ENCODE results near the gene ATP8B4. TPM values are rescaled to one million over a fixed set of nuclear protein-coding genes. Genes with fewer than 3 reads are reported as not detected.

ATP8B4 gene
- polyA plus RNA-seq, 3 donors: 6.1 to 9.6 (median 6.8) TPM

DNA sequence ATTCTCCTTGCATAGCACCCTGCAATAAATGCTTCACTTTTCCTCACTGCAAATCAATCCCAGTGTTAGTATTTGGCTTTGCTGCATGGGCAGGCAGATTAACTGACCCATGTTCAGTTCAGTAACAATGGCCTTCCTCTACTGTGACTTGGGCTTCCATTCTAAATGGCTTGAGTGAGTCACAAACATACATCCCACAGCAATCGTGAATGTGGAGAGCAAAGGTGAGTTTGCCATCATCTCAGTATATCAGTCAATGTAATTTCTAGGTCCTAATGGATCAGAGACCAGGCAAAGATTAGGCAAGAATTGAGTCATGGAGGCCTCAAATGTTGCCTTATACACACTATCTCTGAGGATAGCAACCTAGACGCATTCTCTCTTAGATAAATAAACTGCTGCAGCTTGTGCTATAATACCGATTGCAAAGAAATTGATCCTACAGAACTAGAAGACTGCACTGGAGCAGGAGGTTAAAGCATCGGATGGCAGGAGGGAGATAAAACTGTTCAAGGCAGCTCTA lies 8.3 kb upstream of the ATP8B4 start:
- H3K4me1 Mint-ChIP-seq: peaks cover 35% of the 10 kb centered on the region
- Histone ChIP-seq H3K4me3 (replicated peaks in 1 of 3; ENCODE audit: low read depth in 2 of 3, low read length in 3 of 3) (no peak overlapping the region), H3K27ac (ENCODE audit: low read depth in 1 of 2, low read length in 2 of 2) (no peak overlapping the region), H3K27me3 (ENCODE audit: control insufficient read depth in 2 of 2, insufficient read depth in 2 of 2, low read length in 2 of 2) (no peaks in the 10 kb centered on the region), H3K9me3 (replicated peaks in 1 of 2; ENCODE audit: control insufficient read depth in 1 of 2, insufficient read depth in 1 of 2, low read length in 2 of 2) (no peaks in the 10 kb centered on the region), H4K20me1 (ENCODE audit: insufficient read depth, low read length) (no peaks in the 10 kb centered on the region), H3K36me3 (replicated peaks in 1 of 2; ENCODE audit: control insufficient read depth in 1 of 2, insufficient read depth in 2 of 2, low read length in 2 of 2) (no peaks in the 10 kb centered on the region), H3K4me1 (ENCODE audit: control insufficient read depth in 1 of 2, insufficient read depth in 2 of 2, low read length in 2 of 2) (peaks cover 12 to 25% of the 10 kb centered on the region in 2 donors), H3K9ac (ENCODE audit: insufficient read depth, low read length, poor library complexity, severe bottlenecking) (no peak overlapping the region), H3K79me2 (ENCODE audit: insufficient read depth, low read length) (no peaks in the 10 kb centered on the region), H2AFZ (ENCODE audit: insufficient read depth, low read depth, low read length, poor library complexity, severe bottlenecking) (peak overlapping the region; percentile 2), H3K4me2 (replicated peaks; ENCODE audit: extremely low read depth, low read length, poor library complexity, severe bottlenecking) (no peak overlapping the region)
- intact Hi-C loops (cut with micrococcal nuclease): no loop called here
- TF ChIP-seq, protein P1, sequence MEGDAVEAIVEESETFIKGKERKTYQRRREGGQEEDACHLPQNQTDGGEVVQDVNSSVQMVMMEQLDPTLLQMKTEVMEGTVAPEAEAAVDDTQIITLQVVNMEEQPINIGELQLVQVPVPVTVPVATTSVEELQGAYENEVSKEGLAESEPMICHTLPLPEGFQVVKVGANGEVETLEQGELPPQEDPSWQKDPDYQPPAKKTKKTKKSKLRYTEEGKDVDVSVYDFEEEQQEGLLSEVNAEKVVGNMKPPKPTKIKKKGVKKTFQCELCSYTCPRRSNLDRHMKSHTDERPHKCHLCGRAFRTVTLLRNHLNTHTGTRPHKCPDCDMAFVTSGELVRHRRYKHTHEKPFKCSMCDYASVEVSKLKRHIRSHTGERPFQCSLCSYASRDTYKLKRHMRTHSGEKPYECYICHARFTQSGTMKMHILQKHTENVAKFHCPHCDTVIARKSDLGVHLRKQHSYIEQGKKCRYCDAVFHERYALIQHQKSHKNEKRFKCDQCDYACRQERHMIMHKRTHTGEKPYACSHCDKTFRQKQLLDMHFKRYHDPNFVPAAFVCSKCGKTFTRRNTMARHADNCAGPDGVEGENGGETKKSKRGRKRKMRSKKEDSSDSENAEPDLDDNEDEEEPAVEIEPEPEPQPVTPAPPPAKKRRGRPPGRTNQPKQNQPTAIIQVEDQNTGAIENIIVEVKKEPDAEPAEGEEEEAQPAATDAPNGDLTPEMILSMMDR (IDR thresholded peaks at IDR 0.05): no peak
- H3K4me3 Mint-ChIP-seq: no peak overlapping the region
- H3K9me3 Mint-ChIP-seq: peaks cover 5 to 9% (median 8%) of the 10 kb centered on the region in 7 donors
- H3K27ac Mint-ChIP-seq: peak overlapping the region in 1 of 7 donors; percentile 16
- no peak for DNase-seq
- no CpG with 5 or more reads among the region's 4 CpGs for WGBS (ENCODE audit: insufficient coverage)
- peaks cover 5 to 7% of the 10 kb centered on the region in 2 donors for H3K36me3 Mint-ChIP-seq
- H3K27me3 Mint-ChIP-seq (ENCODE audit: low read depth in 3 of 3): peaks cover 0 to 2% (median 2%) of the 10 kb centered on the region in 3 donors

DNA sequence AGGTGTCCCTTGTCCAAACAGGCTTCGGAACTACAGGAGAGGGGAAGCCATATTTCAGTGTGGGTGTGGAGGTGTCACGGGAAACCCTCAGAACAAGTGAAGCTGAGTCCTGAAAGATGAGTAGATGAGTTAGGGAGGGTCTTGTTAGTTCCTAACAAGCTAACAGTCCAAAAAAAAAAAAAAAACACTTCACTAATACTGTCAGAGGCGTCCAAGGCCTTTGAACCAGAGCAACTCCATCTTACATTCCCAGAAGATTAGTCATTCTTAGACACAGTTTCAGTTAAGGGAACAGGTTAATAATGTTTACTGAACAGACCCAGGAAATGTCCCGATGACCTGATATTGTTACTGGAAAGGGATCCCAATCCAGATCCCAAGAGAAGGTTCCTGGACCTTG lies 7.0 kb upstream of the ATP8B4 start:
- peaks cover 12 to 18% of the 10 kb centered on the region in 2 donors for H3K4me1 ChIP-seq (ENCODE audit: control insufficient read depth in 1 of 2, insufficient read depth in 2 of 2, low read length in 2 of 2)
- H3K4me2 ChIP-seq (replicated peaks; ENCODE audit: extremely low read depth, low read length, poor library complexity, severe bottlenecking): no peak overlapping the region
- intact Hi-C loops (cut with micrococcal nuclease): no loop called here
- H3K27ac ChIP-seq (ENCODE audit: low read depth in 1 of 2, low read length in 2 of 2): no peak overlapping the region
- Mint-ChIP-seq H3K4me3 (no peak overlapping the region), H3K36me3 (peaks cover 5 to 7% of the 10 kb centered on the region in 2 donors), H3K27ac (peak overlapping the region in 2 of 7 donors; percentile 30 to 47), H3K4me1 (peaks cover 35% of the 10 kb centered on the region), H3K27me3 (ENCODE audit: low read depth in 3 of 3) (peaks cover 0 to 2% (median 2%) of the 10 kb centered on the region in 3 donors), H3K9me3 (peaks cover 5 to 9% (median 8%) of the 10 kb centered on the region in 7 donors)
- no peak overlapping the region for H2AFZ ChIP-seq (ENCODE audit: insufficient read depth, low read depth, low read length, poor library complexity, severe bottlenecking)
- H3K9ac ChIP-seq (ENCODE audit: insufficient read depth, low read length, poor library complexity, severe bottlenecking): no peak overlapping the region
- TF ChIP-seq, protein P1 (IDR thresholded peaks at IDR 0.05): no peak
- H3K4me3 ChIP-seq (replicated peaks in 1 of 3; ENCODE audit: low read depth in 2 of 3, low read length in 3 of 3): no peak overlapping the region
- H3K9me3 ChIP-seq (replicated peaks in 1 of 2; ENCODE audit: control insufficient read depth in 1 of 2, insufficient read depth in 1 of 2, low read length in 2 of 2): no peaks in the 10 kb centered on the region
- no peaks in the 10 kb centered on the region for H3K79me2 ChIP-seq (ENCODE audit: insufficient read depth, low read length)
- H4K20me1 ChIP-seq (ENCODE audit: insufficient read depth, low read length): no peaks in the 10 kb centered on the region
- no peak for DNase-seq
- no peaks in the 10 kb centered on the region for H3K27me3 ChIP-seq (ENCODE audit: control insufficient read depth in 2 of 2, insufficient read depth in 2 of 2, low read length in 2 of 2)
- 89% methylated on average over 1 of the region's 4 CpGs for WGBS (ENCODE audit: insufficient coverage)
- H3K36me3 ChIP-seq (replicated peaks in 1 of 2; ENCODE audit: control insufficient read depth in 1 of 2, insufficient read depth in 2 of 2, low read length in 2 of 2): no peaks in the 10 kb centered on the region

Measured in CD14-positive monocyte (primary cell).